Fibroblast of lung (primary cell): ENCODE data around the gene COX4I1.

Experiments
- CTCF ChIP-seq, 2 donors: IDR thresholded peaks in 1 of 2; conservative IDR thresholded peaks in 1 of 2; 1 replicate in 1 of 2; 2 replicates in 1 of 2; pipeline ENCODE4 v1.5.1; 2011 to 2012; ENCODE audit warnings: low read length in 2 of 2, control low read depth in 1 of 2, inconsistent platforms in 1 of 2, low read depth in 1 of 2, mild to moderate bottlenecking in 1 of 2
- EZH2 ChIP-seq: IDR thresholded peaks from 2 replicates; pipeline ENCODE4 v1.5.1; 2012; ENCODE audit warnings: low read length, control low read depth, mild to moderate bottlenecking; ENCODE audit errors: missing control alignments

DNA sequence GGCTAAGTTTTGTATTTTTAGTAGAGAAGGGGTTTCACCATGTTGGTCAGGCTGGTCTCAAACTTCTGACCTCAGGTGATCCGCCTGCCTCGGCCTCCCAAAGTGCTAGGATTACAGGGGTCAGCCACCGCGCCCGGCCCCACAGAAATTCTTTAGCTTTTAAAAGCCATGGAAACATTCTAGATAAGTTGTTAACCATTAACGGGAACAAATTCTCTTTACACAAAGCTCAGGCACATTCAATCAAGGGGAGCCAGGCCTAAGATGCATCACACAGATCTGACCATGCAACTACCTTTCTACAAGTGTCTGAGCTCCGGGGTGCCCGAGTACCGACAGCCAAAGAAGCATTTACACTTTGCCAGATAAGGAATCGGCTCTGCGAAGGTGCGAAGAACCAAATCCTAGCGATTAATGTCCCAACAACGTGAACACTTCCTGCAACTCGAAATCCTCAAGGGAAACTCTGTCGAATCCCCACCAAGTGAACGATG, 1.2 kb upstream of the COX4I1 start:
- no peak for TF ChIP-seq CTCF (conservative IDR thresholded peaks at IDR 0.05 in 1 of 2, IDR thresholded peaks at IDR 0.05 in 1 of 2; ENCODE audit: low read depth in 1 of 2, low read length in 2 of 2)
- TF ChIP-seq EZH2, result no peak
